Peyer's patch (tissue), 4 donors: ENCODE measurements around the gene TRAPPC2L. TPM values are rescaled to one million over a fixed set of nuclear protein-coding genes. Genes with fewer than 3 reads are reported as not detected.
A peak's percentile ranks its signal among the peaks of the same experiment; 100 is the strongest.

Experiments used
- DNase-seq, 3 donors: peaks; one replicate each; pipeline ENCODE4 v3.0.0-alpha.2; 2017 to 2019
- H3K27ac ChIP-seq, 4 donors: fragments of 200-600 bp; sonication (generic); one replicate each; pipeline ENCODE4 v1.5.1; 2016 to 2019
- H3K27me3 ChIP-seq, 2 donors: fragments of 200-600 bp; sonication (generic); one replicate each; pipeline ENCODE4 v1.5.1; 2019
- H3K36me3 ChIP-seq, 3 donors: fragments of 200-600 bp; sonication (generic); one replicate each; pipeline ENCODE4 v1.5.1; 2016 to 2019
- H3K4me1 ChIP-seq, 4 donors: fragments of 200-600 bp; sonication (generic); one replicate each; pipeline ENCODE4 v1.5.1; 2016 to 2019
- H3K4me3 ChIP-seq, 4 donors: fragments of 200-600 bp; sonication (generic); 1 replicate in 3 of 4; 2 replicates in 1 of 4; pipeline ENCODE4 v1.5.1; 2016 to 2019; ENCODE audit warnings: mild to moderate bottlenecking in 1 of 4
- H3K9me3 ChIP-seq, 4 donors: fragments of 200-600 bp; sonication (generic); one replicate each; pipeline ENCODE4 v1.5.1; 2016 to 2019; ENCODE audit warnings: mild to moderate bottlenecking in 1 of 4
- CTCF ChIP-seq, 6 experiments: fragments of 450-650 bp in 4 of 6; fragments of 200-600 bp in 2 of 6; sonication (generic) in 1 of 6; IDR thresholded peaks; one replicate each; pipeline ENCODE4 v1.5.1; 2017 to 2019; ENCODE audit warnings: antibody characterized with exemption in 6 of 6, mild to moderate bottlenecking in 3 of 6, moderate library complexity in 1 of 6
- POLR2A ChIP-seq, 2 donors: fragments of 450-650 bp; IDR thresholded peaks; one replicate each; pipeline ENCODE4 v1.5.1; 2017; ENCODE audit warnings: antibody characterized with exemption in 2 of 2, mild to moderate bottlenecking in 2 of 2, moderate library complexity in 2 of 2
- total RNA-seq, 4 donors: library from RNA; depleted of rRNA; stranded (reverse); fragments of >200 nt; gene quantifications; one replicate each; pipeline ENCODE4 v1.1.0, GENCODE V29; 2016

TRAPPC2L gene
- total RNA-seq, 4 donors from 2014 or later = 20.4 to 47.9 (median 35.4) TPM

- no peak for DNase-seq
- TF ChIP-seq POLR2A (IDR thresholded peaks at IDR 0.05) = no peak
- no peak for TF ChIP-seq CTCF (IDR thresholded peaks at IDR 0.05)
- no peaks in the 10 kb centered on the region for H3K9me3 ChIP-seq
- H3K4me1 ChIP-seq = peaks cover 0 to 7% (median 1%) of the 10 kb centered on the region in 4 donors
- H3K36me3 ChIP-seq = no peaks in the 10 kb centered on the region
- H3K4me3 ChIP-seq = no peak overlapping the region
- H3K27me3 ChIP-seq = no peaks in the 10 kb centered on the region
- peak overlapping the region in 1 of 4 donors; percentile 31 for H3K27ac ChIP-seq
Observed at GRCh38 chr16:88910284-88911135, 53.6 kb downstream of the TRAPPC2L start.

GRCh38 chr16:88911136-88911945 is 54.4 kb downstream of the TRAPPC2L start:
- H3K36me3 ChIP-seq = no peaks in the 10 kb centered on the region
- H3K4me3 ChIP-seq = no peak overlapping the region
- no peaks in the 10 kb centered on the region for H3K9me3 ChIP-seq
- no peaks in the 10 kb centered on the region for H3K27me3 ChIP-seq
- peaks cover 0 to 7% (median 1%) of the 10 kb centered on the region in 4 donors for H3K4me1 ChIP-seq
- DNase-seq = peak in 2 of 3 donors; percentile 68 to 75
- H3K27ac ChIP-seq = peak overlapping the region in 1 of 4 donors; percentile 31
- TF ChIP-seq POLR2A (IDR thresholded peaks at IDR 0.05) (no peak), CTCF (IDR thresholded peaks at IDR 0.05) (no peak)

GRCh38 chr16:88911946-88912310 is 55.0 kb downstream of the TRAPPC2L start:
- H3K27ac ChIP-seq = no peak overlapping the region
- DNase-seq = no peak
- no peak for TF ChIP-seq CTCF (IDR thresholded peaks at IDR 0.05)
- no peak for TF ChIP-seq POLR2A (IDR thresholded peaks at IDR 0.05)
- no peaks in the 10 kb centered on the region for H3K9me3 ChIP-seq
- peaks cover 0 to 7% (median 1%) of the 10 kb centered on the region in 4 donors for H3K4me1 ChIP-seq
- H3K27me3 ChIP-seq = no peaks in the 10 kb centered on the region
- no peak overlapping the region for H3K4me3 ChIP-seq
- no peaks in the 10 kb centered on the region for H3K36me3 ChIP-seq

Other genes with a start within 250 kb of the TRAPPC2L start
- not detected for gene IL17C, start 218.6 kb upstream of the TRAPPC2L start, total RNA-seq
- 100 to 1,000 TPM; 131 to 162 (median 141) TPM for gene CYBA, start 206.1 kb upstream of the TRAPPC2L start, total RNA-seq
- gene MVD, start 194.0 kb upstream of the TRAPPC2L start, total RNA-seq = 100 to 1,000 TPM in 1 of 4 donors, 10 to 100 TPM in 3; 36.8 to 107 (median 60.6) TPM
- under 1 TPM in 2 of 4 donors, not detected in 2; 0.70 to 0.80 TPM for gene SNAI3, start 170.6 kb upstream of the TRAPPC2L start, total RNA-seq
- 10 to 100 TPM; 14.5 to 64.4 (median 23.1) TPM for gene RNF166, start 150.7 kb upstream of the TRAPPC2L start, total RNA-seq
- gene CTU2, start 150.6 kb upstream of the TRAPPC2L start, total RNA-seq = 10 to 100 TPM in 2 of 4 donors, 1 to 10 TPM in 2; 3.9 to 25.1 (median 9.3) TPM
- 100 to 1,000 TPM in 3 of 4 donors, 10 to 100 TPM in 1; 76.9 to 218 (median 183) TPM for gene PIEZO1, start 71.9 kb upstream of the TRAPPC2L start, total RNA-seq
- 10 to 100 TPM in 2 of 4 donors, 1 to 10 TPM in 2; 7.9 to 28.1 (median 10.1) TPM for gene CDT1, start 53.3 kb upstream of the TRAPPC2L start, total RNA-seq
- 100 to 1,000 TPM; 109 to 190 (median 122) TPM for gene APRT, start 45.2 kb upstream of the TRAPPC2L start, total RNA-seq
- 100 to 1,000 TPM in 3 of 4 donors, 10 to 100 TPM in 1; 46.4 to 180 (median 133) TPM for gene GALNS, start 180 bp upstream of the TRAPPC2L start, total RNA-seq
- not detected for gene PABPN1L, start 9.5 kb downstream of the TRAPPC2L start, total RNA-seq
- 10 to 100 TPM in 1 of 4 donors, 1 to 10 TPM in 3; 3.5 to 35.5 (median 6.8) TPM for gene CBFA2T3, start 120.1 kb downstream of the TRAPPC2L start, total RNA-seq
- gene ACSF3, start 236.7 kb downstream of the TRAPPC2L start, total RNA-seq = 100 to 1,000 TPM in 2 of 4 donors, 10 to 100 TPM in 2; 94.6 to 120 (median 108) TPM